ENCODE data around the gene ELK4.

DNA sequence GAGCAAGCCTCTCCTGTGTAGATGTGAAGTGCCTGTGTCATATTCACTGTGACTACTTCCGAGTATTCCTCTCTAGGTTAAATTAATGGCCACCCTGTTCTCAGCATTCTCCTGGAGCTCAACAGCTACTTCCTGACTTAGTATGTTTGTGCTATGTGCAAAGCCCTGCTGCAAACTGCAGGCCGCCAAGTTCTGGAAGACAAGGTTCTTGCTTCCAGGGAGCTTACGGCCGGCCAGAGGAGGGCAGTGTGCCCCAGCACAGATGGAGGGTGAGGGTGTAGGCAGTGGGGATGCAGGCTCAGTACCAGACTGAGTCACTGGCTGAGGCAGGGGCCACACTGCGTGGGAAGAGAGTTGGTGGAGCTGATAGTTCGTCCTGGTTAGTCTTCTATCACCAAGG, 43.2 kb downstream of the ELK4 start:
- TF ChIP-seq, protein P1, sequence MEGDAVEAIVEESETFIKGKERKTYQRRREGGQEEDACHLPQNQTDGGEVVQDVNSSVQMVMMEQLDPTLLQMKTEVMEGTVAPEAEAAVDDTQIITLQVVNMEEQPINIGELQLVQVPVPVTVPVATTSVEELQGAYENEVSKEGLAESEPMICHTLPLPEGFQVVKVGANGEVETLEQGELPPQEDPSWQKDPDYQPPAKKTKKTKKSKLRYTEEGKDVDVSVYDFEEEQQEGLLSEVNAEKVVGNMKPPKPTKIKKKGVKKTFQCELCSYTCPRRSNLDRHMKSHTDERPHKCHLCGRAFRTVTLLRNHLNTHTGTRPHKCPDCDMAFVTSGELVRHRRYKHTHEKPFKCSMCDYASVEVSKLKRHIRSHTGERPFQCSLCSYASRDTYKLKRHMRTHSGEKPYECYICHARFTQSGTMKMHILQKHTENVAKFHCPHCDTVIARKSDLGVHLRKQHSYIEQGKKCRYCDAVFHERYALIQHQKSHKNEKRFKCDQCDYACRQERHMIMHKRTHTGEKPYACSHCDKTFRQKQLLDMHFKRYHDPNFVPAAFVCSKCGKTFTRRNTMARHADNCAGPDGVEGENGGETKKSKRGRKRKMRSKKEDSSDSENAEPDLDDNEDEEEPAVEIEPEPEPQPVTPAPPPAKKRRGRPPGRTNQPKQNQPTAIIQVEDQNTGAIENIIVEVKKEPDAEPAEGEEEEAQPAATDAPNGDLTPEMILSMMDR (IDR thresholded peaks at IDR 0.05) = peak; percentile 31; the same call in 2 of the 3 replicates
- TF ChIP-seq POLR2AphosphoS2 (conservative IDR thresholded peaks at IDR 0.05; ENCODE audit: low read length) = no peak
- no peak for TF ChIP-seq RCOR1 (IDR thresholded peaks at IDR 0.05; ENCODE audit: low read depth, low read length)
